NCI-H2227 treated with DMSO at 0.1 percent for 48 hours (cell line): Measurements from ENCODE around the gene SNUPN.

ENCODE experiments used
- DNase-seq: peaks from one replicate; lab custom pipeline; 2025; lab: John Stamatoyannopoulos, UW

SNUPN gene

DNA sequence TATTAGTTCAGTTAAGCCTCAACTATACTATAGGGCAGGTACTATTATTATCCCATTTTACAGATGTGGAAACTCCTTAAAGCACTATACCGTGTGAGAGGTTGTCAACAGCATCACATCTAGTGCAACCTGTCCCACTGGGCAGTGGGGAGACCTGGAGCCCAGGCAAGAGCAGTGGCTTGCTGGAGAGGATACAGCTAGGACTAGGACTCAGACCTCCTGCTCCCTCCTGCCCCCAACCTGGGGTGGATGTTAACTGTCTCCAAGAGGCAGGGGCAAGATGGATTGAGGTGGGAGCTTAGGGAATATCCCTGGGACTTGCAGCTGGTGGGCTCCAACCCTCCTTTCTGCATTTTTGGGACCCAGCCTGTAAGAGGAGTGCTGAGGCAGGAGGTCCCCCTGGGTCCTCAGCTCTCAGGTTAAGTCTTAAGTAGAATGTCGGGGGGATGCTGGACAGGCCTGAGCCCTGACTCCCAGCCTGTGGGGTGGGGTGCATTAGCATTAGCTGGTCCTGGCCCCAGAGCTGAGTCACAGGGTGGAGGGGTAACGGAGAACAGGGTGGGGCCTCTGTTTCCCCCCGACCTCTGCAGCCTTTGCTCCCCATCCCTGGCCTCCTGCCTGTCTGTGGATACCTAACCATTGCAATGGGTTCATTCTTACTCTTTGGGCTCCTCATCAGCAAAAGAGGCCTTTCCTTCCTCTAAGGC lies 28.8 kb upstream of the SNUPN start:
- DNase-seq = no peak

DNA sequence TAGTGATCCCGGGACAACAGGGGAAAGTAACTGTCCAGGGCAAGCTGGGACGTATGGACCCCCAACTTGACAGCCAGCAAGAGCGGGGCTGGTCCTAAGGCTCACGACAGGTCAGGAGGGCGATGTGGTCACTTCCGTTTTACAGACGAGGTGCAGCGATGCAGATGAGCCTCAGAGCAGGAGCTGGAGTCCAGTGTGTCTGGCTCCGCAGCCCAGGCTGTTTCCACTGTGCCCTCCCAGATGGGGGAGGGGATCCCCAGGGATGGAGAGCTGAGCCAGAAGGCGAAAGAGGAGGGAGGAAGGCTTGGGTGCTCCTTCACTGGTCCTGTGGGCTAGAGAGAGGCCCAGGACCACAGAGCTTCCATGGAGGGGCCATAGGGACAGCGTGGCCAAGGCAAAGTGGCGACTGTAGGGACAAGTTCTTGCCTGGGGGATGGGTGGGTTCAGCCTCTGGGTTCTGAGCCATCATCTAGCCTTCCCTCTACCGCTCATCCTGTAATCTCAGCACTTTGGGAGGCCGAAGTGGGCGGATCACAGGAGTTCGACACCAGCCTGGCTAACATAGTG lies 27.9 kb upstream of the SNUPN start:
- no peak for DNase-seq

DNA sequence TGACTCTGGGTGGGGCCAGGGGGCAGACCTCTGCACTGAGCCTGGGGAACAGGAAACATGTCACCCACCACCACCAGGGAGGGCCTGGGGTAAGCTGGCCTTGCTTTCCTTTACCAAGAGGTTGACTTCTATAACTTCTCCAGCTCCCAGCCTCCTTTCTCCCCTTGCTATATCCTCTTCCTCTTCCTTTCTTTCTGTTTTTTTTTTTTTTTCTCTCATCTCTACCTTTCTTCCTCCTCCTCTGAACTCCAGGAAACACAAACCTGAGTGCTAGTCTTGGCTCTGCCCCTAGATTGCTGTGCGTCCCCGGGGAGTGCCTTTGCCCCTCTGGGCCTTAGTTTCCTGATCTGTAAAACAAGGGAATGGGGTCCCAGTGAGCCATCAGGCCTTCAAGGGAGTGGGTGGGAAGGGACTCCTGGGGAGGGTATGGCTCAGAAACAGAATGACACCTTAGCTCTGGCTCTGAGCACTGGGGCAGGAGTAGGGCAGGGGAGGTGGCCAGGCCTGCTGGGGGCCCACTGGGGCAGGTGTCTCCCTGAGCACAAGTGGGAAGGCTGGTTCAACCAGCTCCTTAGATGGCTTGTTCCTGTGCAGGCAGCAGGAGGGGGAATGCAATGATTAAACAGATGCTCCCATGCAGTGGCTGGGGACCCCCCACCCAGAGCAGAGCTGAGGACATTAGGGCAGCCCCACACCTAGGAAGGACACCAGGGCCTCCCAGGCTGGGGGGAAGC lies 26.5 kb upstream of the SNUPN start:
- DNase-seq = no peak

DNA sequence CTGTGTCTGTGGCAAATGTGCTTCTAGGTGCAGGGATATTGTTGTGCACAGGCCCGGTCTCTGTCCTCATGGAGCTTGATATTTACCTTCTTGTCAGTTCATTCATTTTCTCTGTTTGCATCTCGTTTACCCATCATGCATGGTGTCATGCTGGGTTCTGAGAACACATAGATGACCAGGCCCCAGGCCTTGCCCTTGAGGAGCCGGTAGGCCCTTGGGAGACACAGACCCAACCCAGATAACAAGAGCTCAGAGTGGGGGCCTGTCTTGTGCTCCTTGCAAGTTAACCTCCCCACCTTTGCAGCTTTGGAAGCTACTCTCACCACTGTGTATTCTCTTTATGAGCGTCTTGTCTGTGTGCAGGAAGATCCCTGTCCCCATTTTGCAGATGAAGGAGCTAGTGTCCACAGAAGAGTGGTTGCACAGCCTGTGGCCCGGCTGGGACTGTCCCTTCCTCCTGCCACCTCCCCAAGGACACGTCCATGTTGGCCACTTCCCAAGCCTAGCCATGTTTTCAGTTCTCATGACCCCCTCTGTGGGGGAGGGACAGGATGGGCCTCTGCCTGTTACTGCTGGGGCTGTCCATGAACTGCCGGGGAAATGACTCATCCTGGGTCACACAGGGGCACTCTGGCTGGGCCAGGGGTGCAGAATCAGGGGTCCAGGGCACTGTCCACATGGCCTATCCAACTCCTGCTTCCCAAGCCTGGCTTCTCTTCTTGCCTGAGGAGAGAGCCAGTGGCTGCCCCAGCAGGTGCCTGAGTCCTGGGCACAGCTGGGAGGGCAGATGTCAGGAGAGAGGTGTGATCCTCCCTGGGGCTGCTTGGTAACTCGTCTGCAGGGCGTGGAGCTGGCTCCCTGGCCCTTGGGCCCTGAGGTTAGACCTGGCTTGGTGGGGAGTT lies 25.6 kb upstream of the SNUPN start:
- DNase-seq = no peak

DNA sequence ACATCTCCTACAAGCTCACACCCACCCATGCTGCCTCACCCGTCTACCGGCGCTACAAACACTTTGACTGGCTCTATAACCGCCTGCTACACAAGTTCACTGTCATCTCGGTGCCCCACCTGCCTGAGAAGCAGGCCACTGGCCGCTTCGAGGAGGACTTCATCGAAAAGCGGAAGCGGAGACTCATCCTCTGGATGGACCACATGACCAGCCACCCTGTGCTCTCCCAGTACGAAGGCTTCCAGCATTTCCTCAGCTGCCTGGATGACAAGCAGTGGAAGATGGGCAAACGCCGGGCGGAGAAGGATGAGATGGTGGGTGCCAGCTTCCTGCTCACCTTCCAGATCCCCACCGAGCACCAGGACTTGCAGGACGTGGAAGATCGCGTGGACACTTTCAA lies 24.3 kb upstream of the SNUPN start:
- no peak for DNase-seq

DNA sequence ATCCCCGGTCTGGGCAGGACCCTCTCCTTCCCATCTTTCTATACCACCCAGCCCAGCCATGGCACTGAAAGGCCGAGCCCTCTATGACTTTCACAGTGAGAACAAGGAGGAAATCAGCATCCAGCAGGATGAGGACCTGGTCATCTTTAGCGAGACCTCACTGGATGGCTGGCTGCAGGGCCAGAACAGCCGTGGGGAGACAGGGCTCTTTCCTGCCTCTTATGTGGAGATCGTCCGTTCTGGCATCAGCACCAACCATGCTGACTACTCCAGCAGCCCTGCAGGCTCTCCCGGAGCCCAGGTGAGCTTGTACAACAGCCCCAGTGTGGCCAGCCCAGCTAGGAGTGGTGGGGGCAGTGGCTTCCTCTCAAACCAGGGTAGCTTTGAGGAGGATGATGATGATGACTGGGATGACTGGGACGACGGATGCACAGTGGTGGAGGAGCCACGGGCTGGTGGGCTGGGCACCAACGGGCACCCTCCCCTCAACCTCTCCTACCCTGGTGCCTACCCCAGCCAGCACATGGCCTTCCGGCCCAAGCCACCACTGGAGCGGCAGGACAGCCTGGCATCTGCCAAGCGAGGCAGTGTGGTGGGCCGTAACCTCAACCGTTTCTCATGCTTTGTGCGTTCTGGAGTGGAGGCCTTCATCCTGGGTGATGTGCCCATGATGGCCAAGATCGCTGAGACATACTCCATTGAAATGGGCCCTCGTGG lies 23.7 kb upstream of the SNUPN start:
- DNase-seq = no peak

DNA sequence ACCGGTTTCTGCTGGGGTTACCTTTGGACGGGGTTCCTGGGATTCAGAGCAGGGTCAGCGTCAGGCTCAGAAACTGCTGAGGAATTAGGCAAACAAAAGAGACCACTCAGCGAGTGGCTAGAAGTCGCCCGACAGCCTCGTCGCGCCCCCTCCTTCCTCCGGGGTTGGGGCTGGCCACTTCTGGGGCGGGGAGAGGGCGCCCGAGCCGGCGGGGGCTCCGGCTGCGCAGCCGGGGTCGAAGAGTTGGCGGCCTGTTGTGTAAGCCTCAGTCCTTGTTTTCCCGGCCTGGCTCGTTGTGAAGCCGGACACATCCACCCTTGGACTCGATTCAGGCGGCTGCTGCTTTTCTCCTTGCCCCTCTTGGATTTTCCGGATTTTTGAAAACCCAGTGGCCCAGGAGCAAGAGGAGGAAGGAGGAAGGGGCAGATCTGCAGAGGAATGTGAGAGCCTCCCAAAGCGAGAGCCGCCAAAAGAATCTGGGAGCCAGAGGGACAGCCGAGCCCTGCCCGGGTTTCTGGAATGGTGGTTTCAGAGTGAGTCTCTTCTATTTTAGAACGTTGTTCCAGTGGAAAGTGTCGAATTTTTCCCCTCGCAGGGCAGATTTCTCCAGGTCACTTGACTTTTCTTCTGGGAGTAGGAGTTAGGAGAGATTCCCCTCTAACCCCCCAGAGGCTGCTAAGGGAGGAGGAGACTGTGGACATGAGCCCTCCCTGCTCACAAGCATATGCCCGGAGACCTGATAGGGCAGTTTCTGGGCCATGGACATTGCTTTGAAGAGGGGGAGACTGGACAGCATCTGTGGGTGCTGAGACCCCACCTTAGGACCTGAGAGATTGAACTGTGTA lies 22.9 kb upstream of the SNUPN start:
- no peak for DNase-seq

DNA sequence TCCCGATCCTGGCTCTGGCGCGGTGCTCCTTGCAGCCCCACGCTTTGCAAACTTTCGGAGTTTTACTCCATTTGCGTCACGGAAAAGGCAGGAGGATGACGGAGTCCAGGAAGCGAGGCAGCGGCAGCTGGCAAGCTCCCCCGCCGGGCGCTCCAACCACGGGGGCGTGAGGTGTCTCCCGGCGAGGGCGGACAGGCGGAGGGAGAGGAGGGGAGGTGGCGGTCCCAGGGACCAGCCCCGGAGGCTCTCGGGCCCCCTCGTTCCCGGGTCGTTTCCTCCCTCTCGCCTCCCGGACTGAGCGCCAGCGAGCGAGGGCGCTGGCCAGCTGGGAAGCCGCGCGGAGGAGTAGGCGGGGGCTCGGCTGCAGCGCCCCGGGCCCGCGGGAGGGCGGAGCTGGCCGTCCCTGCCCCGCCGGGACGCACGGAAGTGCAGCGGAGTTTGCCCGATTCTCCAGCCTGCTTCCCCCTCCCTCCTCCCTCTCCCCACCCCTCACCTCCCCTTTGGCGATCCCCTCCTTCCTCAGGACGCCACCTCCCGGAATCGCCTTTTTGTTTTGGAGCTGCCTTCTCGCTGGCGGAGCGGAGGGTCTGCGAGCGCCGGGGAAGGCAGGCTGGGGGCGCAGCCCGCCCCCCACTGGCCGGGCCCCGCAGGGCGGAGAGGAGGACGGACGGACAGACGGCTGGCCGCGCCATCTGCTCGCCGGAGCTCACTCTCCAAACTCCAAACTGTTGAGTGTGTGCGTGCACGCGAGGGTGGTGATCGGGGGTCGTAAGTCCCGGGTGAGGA lies 22.0 kb upstream of the SNUPN start, which contains the start of gene SNX33:
SNX33 (plus strand) TSS at position 543 of the 786 bp plus-strand sequence. CDS start 1,191 bp downstream, outside the sequence.
- peak; percentile 33 for DNase-seq

DNA sequence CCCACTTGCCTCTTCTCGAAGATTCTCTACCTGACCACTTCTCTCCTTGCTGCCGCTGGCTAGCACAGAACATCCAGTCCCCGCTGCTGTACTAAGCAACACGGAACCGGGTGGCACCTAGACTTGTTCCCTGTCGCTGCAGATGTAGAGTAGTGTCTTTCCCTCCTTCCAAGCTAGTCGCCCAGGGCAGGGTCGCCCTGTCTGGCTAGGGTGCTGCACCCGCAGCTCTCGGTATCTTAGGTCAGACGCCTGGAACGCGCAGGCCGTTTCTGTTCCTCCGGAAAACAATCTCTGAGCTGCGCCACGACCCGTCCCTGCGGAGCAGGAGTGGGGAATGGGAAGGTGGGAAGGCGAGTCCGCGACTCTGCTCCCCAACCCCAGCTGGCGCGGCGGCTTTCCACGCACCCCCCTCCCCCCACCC lies 21.4 kb upstream of the SNUPN start:
- DNase-seq = no peak

DNA sequence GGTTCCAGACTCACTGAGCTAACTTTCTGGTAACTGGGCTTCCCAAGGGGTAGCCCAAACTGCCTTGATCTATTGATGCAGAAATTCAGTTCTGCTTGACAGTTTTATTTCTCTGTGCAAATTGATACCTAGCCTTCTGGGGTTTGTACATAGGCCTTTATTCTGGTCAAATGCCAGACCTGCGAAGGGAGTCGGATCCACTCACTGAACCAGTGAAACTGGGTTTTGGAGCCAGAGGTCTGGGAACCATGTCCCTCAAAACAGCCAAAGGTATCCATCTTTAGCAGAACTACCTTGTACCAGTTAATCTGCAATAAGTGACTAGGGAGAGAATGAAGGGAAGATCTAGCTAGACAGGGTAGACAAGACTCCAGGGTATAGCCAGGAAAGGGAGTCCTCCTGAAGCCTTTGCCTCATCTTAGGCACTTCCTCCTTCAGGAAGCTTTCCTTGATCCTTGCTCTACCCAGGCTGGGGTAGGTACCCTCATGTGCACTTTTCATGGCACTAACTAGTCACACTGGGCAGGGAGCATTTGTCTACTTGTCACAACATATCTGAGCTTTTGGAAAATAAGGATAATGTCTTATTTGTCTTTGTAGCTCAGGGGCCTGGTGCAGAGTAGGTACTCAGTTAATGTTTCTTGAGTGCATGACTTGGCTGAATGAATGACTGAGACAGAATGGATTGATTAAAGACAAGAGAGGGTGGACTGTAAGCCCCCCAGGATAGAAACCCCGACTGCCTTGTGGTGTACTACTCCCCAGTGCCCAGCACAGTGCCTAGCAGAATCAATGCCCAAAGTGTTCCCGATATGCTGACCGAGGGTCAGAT lies 20.8 kb upstream of the SNUPN start:
- DNase-seq = no peak

DNA sequence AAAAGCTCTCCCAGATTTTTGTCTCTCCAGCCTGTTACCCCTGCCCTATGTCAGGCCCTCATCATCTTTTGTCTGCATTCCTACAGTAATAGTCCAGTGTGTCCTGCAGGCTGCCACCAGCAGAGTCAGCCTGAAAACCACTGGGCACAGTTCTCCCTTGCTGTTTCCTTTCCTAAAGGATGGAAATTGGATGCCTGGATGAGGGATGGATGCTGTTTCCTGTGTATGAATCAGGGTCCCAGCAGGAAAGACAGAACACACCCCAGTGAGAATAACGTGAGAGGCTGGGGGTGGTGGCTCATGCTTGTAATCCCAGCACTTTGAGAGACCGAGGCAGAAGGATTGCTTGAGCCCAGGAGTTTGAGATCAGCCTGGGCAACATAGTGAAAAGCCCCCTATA lies 18.9 kb upstream of the SNUPN start:
- no peak for DNase-seq

DNA sequence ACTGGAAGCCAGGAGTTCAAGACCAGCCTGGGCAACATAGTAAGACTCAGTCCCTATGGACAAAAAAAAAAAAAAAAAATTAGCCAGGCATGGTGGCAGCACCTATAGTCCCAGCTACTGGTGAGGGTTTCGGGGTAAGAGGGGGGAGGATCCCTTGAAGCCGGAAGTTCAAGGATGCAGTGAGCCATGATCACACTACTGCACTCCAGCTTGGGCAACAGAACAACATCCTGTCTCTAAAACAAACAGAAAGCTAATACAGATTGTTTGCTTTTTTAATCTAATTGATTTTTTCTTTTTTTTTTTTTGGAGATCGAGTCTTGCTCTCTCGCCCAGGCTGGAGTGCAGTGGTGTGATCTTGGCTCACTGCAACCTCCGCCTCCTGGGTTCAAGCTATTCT lies 16.1 kb upstream of the SNUPN start:
- no peak for DNase-seq

DNA sequence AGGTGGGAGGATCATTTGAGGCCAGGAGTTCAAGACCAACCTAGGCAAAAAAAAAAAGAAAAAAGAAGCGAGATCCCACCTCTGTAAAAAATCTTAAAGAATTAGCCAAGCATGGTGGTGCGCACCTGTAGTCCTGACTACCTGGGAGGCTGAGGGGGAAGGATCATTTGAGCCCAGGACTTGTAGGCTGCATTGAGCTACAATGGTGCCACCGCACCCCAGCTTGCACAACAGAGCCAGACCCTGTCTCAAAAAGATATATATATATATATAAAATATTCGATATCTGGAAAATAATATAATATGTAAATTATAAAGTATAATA lies 15.6 kb upstream of the SNUPN start:
- no peak for DNase-seq

DNA sequence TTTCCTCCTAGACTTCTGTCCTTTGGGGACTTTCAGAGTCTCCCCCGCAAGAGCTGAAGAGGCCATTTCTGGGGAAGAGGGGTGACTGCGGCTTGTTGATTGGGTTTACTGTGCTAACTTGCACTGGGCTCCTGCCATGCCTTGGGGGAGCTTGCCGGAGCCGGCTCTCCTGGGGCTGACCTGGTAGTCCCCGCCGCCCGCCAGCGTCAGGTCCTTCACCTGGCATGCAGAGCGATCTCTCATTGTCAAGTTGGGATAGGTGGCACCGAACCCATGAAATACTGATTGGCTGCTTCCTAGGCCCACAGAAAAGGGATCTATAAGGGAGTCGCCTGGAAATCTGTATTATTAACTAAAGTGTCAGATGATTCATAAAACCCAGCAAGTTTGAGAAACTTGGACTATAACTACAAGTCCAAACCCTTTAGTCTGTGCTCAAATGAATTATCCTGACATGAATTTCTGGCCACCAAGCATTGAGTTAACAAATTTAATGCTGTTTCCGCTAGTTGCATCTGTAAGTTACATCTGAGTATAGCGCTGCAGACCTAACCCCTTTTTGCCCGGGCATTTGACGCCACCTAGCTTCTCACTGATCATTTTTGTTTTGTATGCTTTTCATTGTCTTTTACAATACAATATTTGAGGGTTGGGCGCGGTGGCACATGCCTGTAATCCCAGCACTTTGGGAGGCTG lies 15.1 kb upstream of the SNUPN start:
- peak; percentile 65 for DNase-seq

DNA sequence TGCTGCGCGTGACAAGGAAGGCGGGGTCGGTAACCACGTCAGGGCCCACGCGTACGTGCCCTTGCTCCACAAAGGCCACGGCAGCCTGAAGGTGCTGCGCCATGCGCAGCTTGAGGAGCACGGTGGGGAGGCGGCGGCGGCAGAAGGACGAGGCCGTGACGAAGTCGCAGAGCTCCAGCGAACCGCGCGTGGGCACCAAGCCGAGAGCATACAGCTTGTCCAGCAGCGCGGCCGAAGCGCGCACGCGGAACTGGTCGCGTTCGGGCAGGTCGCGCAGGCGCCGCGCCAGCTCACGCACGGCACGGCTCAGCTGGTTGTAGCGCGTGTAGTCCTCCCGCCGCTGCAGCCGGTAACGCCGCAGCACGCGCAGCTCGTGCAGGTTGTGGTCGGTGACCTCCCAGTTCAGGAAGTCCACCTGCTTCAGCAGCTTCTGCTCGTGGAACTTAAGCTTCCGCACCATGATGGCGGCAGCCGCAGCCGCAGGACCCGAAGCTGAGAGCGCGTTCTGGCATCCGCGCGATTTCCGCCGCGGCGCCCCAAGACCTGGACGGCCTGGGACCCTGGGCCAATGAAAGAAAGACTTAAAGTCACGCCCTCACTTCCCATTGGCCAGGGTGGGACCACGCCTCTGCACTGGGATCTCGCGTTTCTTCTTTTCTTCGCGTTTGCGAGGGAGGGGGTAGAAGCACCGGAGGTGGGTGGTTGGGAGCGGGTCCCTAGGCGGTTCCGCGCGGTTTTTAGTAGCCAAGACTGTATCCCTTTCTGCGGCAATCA lies 14.4 kb upstream of the SNUPN start, which contains the start of gene IMP3:
IMP3 (minus strand) TSS at position 516 of the 774 bp plus-strand sequence; CDS start at position 460, 56 bp downstream.
- peak; percentile 92 for DNase-seq

DNA sequence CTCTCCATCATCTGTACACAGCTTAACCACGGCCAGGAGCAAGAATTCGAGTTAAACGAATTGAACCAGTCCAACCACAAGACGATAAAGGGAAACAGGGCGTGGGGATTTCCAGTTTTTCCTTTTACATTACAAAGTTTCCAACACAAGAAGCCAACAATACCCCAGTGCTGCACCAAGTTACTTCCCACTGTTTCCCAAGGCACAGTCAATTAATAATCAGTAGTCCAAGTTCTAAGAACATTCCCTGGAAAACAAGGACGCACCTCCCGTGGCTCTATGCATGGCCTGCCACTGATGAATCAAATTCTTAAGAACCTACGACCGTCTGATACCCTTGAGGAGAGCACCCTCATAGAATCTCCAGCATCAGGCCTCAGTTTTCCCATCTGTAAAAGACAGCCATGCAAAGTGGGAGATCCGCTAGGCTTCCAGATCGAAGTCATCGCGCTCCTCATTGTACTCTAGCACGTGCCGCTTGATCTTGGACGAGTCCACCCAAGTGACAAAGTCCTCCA lies 13.7 kb upstream of the SNUPN start:
- DNase-seq = no peak
